Astrocyte (in vitro differentiated cells and primary cell): ENCODE results near the gene C3orf20. TPM values are rescaled to one million over a fixed set of nuclear protein-coding genes. Genes with fewer than 3 reads are reported as not detected.

Source experiments
- DNase-seq: peaks from one replicate; pipeline ENCODE4 v3.0.0-alpha.2; 2010; ENCODE audit warnings: low read depth
- FAIRE-seq: peaks from 2 replicates; lab custom pipeline; 2011; peaks lifted over from hg19 to GRCh38; lab: Jason Lieb, UNC
- H2AFZ ChIP-seq: 2 replicates; pipeline ENCODE4 v1.6.0; 2012; ENCODE audit warnings: low read depth, low read length, inconsistent platforms
- H3K27ac ChIP-seq: 2 replicates; pipeline ENCODE4 v1.5.1; 2011; ENCODE audit warnings: low read depth, low read length, inconsistent platforms
- H3K27me3 ChIP-seq: 2 replicates; pipeline ENCODE4 v1.6.0; 2011; ENCODE audit warnings: low read length, inconsistent platforms; ENCODE audit not compliant: insufficient read depth
- H3K36me3 ChIP-seq: 2 replicates; pipeline ENCODE4 v1.5.1; 2011; ENCODE audit warnings: low read length, inconsistent platforms; ENCODE audit not compliant: insufficient read depth
- H3K4me1 ChIP-seq: 2 replicates; pipeline ENCODE4 v1.5.1; 2011; ENCODE audit warnings: low read length, inconsistent platforms; ENCODE audit not compliant: insufficient read depth
- H3K4me2 ChIP-seq: 2 replicates; pipeline ENCODE4 v1.6.0; 2012; ENCODE audit warnings: low read length, inconsistent platforms
- H3K4me3 ChIP-seq: 2 replicates; pipeline ENCODE4 v1.5.1; 2011; ENCODE audit warnings: low read depth, mild to moderate bottlenecking, low read length, inconsistent platforms; ENCODE audit not compliant: insufficient read depth
- H3K79me2 ChIP-seq: 2 replicates; pipeline ENCODE4 v1.6.0; 2012; ENCODE audit warnings: mild to moderate bottlenecking, low read length, inconsistent platforms; ENCODE audit not compliant: insufficient read depth
- H3K9ac ChIP-seq: 2 replicates; pipeline ENCODE4 v1.6.0; 2012; ENCODE audit warnings: mild to moderate bottlenecking, low read length, inconsistent platforms
- H3K9me3 ChIP-seq: 2 replicates; pipeline ENCODE4 v1.5.1; 2012; ENCODE audit warnings: low read depth, mild to moderate bottlenecking, low read length, inconsistent platforms; ENCODE audit not compliant: insufficient read depth
- H4K20me1 ChIP-seq: 2 replicates; pipeline ENCODE4 v1.6.0; 2012; ENCODE audit warnings: low read length, inconsistent platforms; ENCODE audit not compliant: insufficient read depth
- H3K27ac Mint-ChIP-seq: one replicate; pipeline ENCODE4 v1.8.0; 2021; ENCODE audit warnings: mild to moderate bottlenecking, mixed read lengths; ENCODE audit not compliant: unreplicated experiment
- H3K27me3 Mint-ChIP-seq: one replicate; pipeline ENCODE4 v1.8.0; 2021; ENCODE audit warnings: low read depth, mixed read lengths; ENCODE audit not compliant: unreplicated experiment
- H3K36me3 Mint-ChIP-seq: one replicate; pipeline ENCODE4 v1.8.0; 2021; ENCODE audit warnings: low read depth, mixed read lengths; ENCODE audit not compliant: unreplicated experiment
- H3K4me1 Mint-ChIP-seq: one replicate; pipeline ENCODE4 v1.8.0; 2021; ENCODE audit warnings: low read depth, mixed read lengths; ENCODE audit not compliant: unreplicated experiment
- H3K4me3 Mint-ChIP-seq: one replicate; pipeline ENCODE4 v1.8.0; 2021; ENCODE audit warnings: mild to moderate bottlenecking, moderate library complexity, mixed read lengths; ENCODE audit not compliant: unreplicated experiment
- H3K9me3 Mint-ChIP-seq: one replicate; pipeline ENCODE4 v1.8.0; 2021; ENCODE audit warnings: mild to moderate bottlenecking, mixed read lengths; ENCODE audit not compliant: unreplicated experiment
- EZH2 ChIP-seq: IDR thresholded peaks from 2 replicates; pipeline ENCODE4 v1.6.1; 2012; ENCODE audit warnings: mild to moderate bottlenecking, low read length, inconsistent platforms; ENCODE audit not compliant: insufficient read depth
- total RNA-seq: library from RNA; stranded (reverse); gene quantifications from 2 replicates; pipeline ENCODE4 v1.2.1, GENCODE V29; 2021
- TF ChIP-seq, protein P1 (sequence below): IDR thresholded peaks from 2 replicates; pipeline ENCODE4 v1.5.1; 2011; ENCODE audit warnings: low read depth, mild to moderate bottlenecking, inconsistent platforms, low read length, moderate library complexity; ENCODE audit not compliant: insufficient read depth

The C3orf20 gene
- total RNA-seq, 1 donor from 2014 or later = 0.16 TPM

DNA sequence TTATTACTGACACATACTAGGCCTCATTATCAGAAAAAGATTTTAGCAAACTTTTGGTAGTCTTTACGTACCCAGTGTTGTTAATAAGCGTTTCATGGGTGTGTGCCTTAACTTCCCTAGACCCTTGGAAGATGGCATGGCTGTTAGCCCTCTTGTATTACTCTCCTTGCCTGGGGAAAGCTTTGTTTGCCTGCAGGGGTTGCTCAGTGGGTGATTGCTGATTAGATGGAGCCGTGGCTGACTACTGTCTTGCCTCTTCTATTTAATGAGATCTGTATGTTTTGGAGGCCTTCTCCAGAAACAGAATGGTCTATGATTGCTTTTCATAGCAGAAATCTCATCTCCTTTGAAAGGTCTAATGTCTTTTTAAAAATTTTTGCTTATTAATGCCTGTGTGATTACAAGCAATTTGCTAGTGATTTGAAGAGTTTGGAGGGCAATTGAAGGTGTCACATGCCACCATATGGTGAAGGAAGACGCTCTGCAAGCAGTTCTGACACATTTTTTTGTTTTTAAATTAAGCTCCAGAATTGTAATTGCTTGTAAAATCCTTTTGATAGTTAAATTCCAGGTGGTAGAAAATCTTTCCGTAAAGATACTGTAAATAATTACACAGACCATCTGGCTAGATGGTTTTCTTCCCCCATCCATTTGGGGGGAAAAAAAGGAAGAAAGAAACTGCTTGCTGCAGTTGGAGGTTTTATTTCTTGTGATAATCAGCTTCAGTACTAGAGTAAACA, 11.4 kb upstream of the C3orf20 start:
- Histone ChIP-seq H2AFZ (no peak overlapping the region), H3K79me2 (no peaks in the 10 kb centered on the region), H3K4me1 (no peaks in the 10 kb centered on the region), H3K4me2 (no peak overlapping the region), H3K27me3 (no peaks in the 10 kb centered on the region), H3K9me3 (no peaks in the 10 kb centered on the region), H3K9ac (no peak overlapping the region), H3K36me3 (peaks cover 63% of the 10 kb centered on the region), H4K20me1 (peaks cover under 1% of the 10 kb centered on the region), H3K27ac (no peak overlapping the region), H3K4me3 (no peak overlapping the region)
- H3K36me3 Mint-ChIP-seq = peaks cover 9% of the 10 kb centered on the region
- H3K4me3 Mint-ChIP-seq = no peak overlapping the region
- no peaks in the 10 kb centered on the region for H3K9me3 Mint-ChIP-seq
- no peak for TF ChIP-seq EZH2
- TF ChIP-seq, protein P1, sequence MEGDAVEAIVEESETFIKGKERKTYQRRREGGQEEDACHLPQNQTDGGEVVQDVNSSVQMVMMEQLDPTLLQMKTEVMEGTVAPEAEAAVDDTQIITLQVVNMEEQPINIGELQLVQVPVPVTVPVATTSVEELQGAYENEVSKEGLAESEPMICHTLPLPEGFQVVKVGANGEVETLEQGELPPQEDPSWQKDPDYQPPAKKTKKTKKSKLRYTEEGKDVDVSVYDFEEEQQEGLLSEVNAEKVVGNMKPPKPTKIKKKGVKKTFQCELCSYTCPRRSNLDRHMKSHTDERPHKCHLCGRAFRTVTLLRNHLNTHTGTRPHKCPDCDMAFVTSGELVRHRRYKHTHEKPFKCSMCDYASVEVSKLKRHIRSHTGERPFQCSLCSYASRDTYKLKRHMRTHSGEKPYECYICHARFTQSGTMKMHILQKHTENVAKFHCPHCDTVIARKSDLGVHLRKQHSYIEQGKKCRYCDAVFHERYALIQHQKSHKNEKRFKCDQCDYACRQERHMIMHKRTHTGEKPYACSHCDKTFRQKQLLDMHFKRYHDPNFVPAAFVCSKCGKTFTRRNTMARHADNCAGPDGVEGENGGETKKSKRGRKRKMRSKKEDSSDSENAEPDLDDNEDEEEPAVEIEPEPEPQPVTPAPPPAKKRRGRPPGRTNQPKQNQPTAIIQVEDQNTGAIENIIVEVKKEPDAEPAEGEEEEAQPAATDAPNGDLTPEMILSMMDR = no peak
- H3K27ac Mint-ChIP-seq = no peak overlapping the region
- no peaks in the 10 kb centered on the region for H3K4me1 Mint-ChIP-seq
- FAIRE-seq (no peak), DNase-seq (no peak)
- no peaks in the 10 kb centered on the region for H3K27me3 Mint-ChIP-seq

DNA sequence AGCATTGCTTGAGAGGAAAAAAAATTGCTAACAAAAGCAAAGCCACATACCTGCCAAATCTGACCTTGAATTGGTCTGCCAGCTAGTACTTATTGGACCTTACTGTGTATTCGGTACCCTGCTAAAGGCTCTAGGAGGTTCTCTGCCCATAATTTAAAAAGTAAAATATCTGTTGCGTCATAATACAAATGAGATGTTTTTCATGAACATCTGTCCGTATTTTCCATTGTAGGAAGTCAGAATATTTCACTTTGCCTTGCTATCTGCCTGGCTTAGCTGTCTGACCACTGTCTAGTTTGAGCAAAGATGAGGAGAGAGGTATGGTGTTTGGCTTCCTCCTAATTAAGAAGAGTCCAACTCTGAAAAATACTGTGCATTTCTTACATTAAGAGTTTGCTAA, 10.8 kb upstream of the C3orf20 start:
- Mint-ChIP-seq H3K4me3 (no peak overlapping the region), H3K4me1 (no peaks in the 10 kb centered on the region), H3K9me3 (no peaks in the 10 kb centered on the region), H3K27ac (no peak overlapping the region), H3K27me3 (no peaks in the 10 kb centered on the region), H3K36me3 (peaks cover 9% of the 10 kb centered on the region)
- DNase-seq (no peak), FAIRE-seq (no peak)
- no peak for TF ChIP-seq EZH2
- TF ChIP-seq, protein P1 = no peak
- no peaks in the 10 kb centered on the region for H3K79me2 ChIP-seq
- H4K20me1 ChIP-seq = no peaks in the 10 kb centered on the region
- no peaks in the 10 kb centered on the region for H3K4me1 ChIP-seq
- peaks cover 65% of the 10 kb centered on the region for H3K36me3 ChIP-seq
- no peak overlapping the region for H3K9ac ChIP-seq
- no peaks in the 10 kb centered on the region for H3K27me3 ChIP-seq
- H3K27ac ChIP-seq = no peak overlapping the region
- H3K4me2 ChIP-seq = no peak overlapping the region
- H3K4me3 ChIP-seq = no peak overlapping the region
- no peaks in the 10 kb centered on the region for H3K9me3 ChIP-seq
- H2AFZ ChIP-seq = no peak overlapping the region

DNA sequence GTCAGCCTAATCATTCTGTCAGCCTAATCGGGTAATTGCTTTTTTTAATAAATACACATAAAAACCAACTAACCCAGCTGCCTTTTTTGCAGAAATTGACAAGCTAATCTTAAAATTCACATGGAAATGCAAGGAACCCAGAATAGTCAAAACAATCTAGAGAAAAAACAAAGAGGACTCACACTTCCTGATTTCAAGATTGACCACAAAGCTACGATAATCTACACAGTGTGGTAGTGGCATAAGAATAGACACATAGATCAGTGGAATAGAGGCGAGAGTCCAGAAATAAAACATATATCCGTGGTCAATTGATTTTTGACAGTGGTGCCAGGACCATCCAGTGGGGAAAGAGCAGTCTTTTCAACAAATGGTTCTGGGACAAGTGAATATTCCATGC, 2.4 kb upstream of the C3orf20 start:
- Histone ChIP-seq H3K9ac (no peak overlapping the region), H2AFZ (no peak overlapping the region), H3K4me1 (no peaks in the 10 kb centered on the region), H3K27ac (no peak overlapping the region), H4K20me1 (peaks cover 4% of the 10 kb centered on the region), H3K27me3 (no peaks in the 10 kb centered on the region), H3K9me3 (no peaks in the 10 kb centered on the region), H3K79me2 (no peaks in the 10 kb centered on the region), H3K36me3 (peaks cover 44% of the 10 kb centered on the region), H3K4me2 (no peak overlapping the region), H3K4me3 (no peak overlapping the region)
- Mint-ChIP-seq H3K36me3 (peaks cover 6% of the 10 kb centered on the region), H3K4me1 (no peaks in the 10 kb centered on the region), H3K9me3 (no peaks in the 10 kb centered on the region), H3K4me3 (no peak overlapping the region), H3K27me3 (no peaks in the 10 kb centered on the region), H3K27ac (no peak overlapping the region)
- DNase-seq (no peak), FAIRE-seq (no peak)
- TF ChIP-seq, protein P1 = no peak
- TF ChIP-seq EZH2 = no peak
